ENCODE data around the gene TMEM190. TPM values are rescaled to one million over a fixed set of nuclear protein-coding genes. Genes with fewer than 3 reads are reported as not detected.

TMEM190 gene
- total RNA-seq, 4 donors from 2014 or later = 1.1 TPM; not detected in 3

- intact Hi-C loops (cut with DNase I; ENCODE audit: low total_unique reads) = no loop called here
- no peak for TF ChIP-seq CTCF (IDR thresholded peaks at IDR 0.05)
- no peak for TF ChIP-seq POLR2A (IDR thresholded peaks at IDR 0.05)
- H3K27me3 ChIP-seq = peaks cover 24 to 36% of the 10 kb centered on the region in 2 donors
- peaks cover 5 to 16% of the 10 kb centered on the region in 2 donors for H3K4me1 ChIP-seq
- no peak overlapping the region for H3K4me3 ChIP-seq
- H3K9me3 ChIP-seq = no peaks in the 10 kb centered on the region
- no peak for DNase-seq
- no peak overlapping the region for H3K27ac ChIP-seq
- no peaks in the 10 kb centered on the region for H3K36me3 ChIP-seq
These were observed 21.3 kb upstream of the TMEM190 start for GRCh38 chr19:55355213-55355821.

GRCh38 chr19:55358493-55358892, 18.1 kb upstream of the TMEM190 start:
- no peak overlapping the region for H3K27ac ChIP-seq
- H3K4me1 ChIP-seq = peaks cover 1 to 11% of the 10 kb centered on the region in 2 donors
- H3K36me3 ChIP-seq = no peaks in the 10 kb centered on the region
- intact Hi-C loops (cut with DNase I; ENCODE audit: low total_unique reads) = no loop called here
- no peak for DNase-seq
- no peak overlapping the region for H3K4me3 ChIP-seq
- H3K9me3 ChIP-seq = no peaks in the 10 kb centered on the region
- H3K27me3 ChIP-seq = peaks cover 10 to 13% of the 10 kb centered on the region in 2 donors
- TF ChIP-seq CTCF (IDR thresholded peaks at IDR 0.05) (no peak), POLR2A (IDR thresholded peaks at IDR 0.05) (no peak)

- H3K4me3 ChIP-seq = no peak overlapping the region
- DNase-seq = no peak
- intact Hi-C loops (cut with DNase I; ENCODE audit: low total_unique reads) = no loop called here
- H3K9me3 ChIP-seq = no peaks in the 10 kb centered on the region
- peaks cover 2 to 7% of the 10 kb centered on the region in 2 donors for H3K27me3 ChIP-seq
- H3K36me3 ChIP-seq = no peaks in the 10 kb centered on the region
- TF ChIP-seq CTCF (IDR thresholded peaks at IDR 0.05) = no peak
- TF ChIP-seq POLR2A (IDR thresholded peaks at IDR 0.05) = no peak
- H3K27ac ChIP-seq = no peak overlapping the region
- peaks cover 0 to 6% of the 10 kb centered on the region in 2 donors for H3K4me1 ChIP-seq
These were observed 17.4 kb upstream of the TMEM190 start for GRCh38 chr19:55358943-55359908.

GRCh38 chr19:55360902-55361301, 15.7 kb upstream of the TMEM190 start:
- Histone ChIP-seq H3K27ac (no peak overlapping the region), H3K4me1 (no peaks in the 10 kb centered on the region), H3K36me3 (no peaks in the 10 kb centered on the region), H3K9me3 (no peaks in the 10 kb centered on the region), H3K4me3 (no peak overlapping the region), H3K27me3 (no peaks in the 10 kb centered on the region)
- no peak for DNase-seq
- intact Hi-C loops (cut with DNase I; ENCODE audit: low total_unique reads) = no loop called here
- TF ChIP-seq POLR2A (IDR thresholded peaks at IDR 0.05) (no peak), CTCF (IDR thresholded peaks at IDR 0.05) (no peak)
